ENCODE measurements around the gene PPARG. TPM values are rescaled to one million over a fixed set of nuclear protein-coding genes. Genes with fewer than 3 reads are reported as not detected.

PPARG gene
- total and polyA plus RNA-seq, 2 experiments from 2014 or later = 0.15 to 0.42 TPM

- TF ChIP-seq REST (IDR thresholded peaks at IDR 0.05; ENCODE audit: unreplicated experiment) (no peak), ZNF331 (CRISPR knock-in tag; IDR thresholded peaks at IDR 0.05; ENCODE audit: low read depth) (no peak), EZH2phosphoT487 (IDR thresholded peaks at IDR 0.05; ENCODE audit: unreplicated experiment) (no peak), POLR2AphosphoS5 (IDR thresholded peaks at IDR 0.05; ENCODE audit: low read depth) (no peak), STAT1 (IDR thresholded peaks at IDR 0.05; ENCODE audit: unreplicated experiment) (no peak), EZH2 (IDR thresholded peaks at IDR 0.05; ENCODE audit: low read depth, unreplicated experiment) (no peak), CTCF (conservative IDR thresholded peaks at IDR 0.05; ENCODE audit: low read depth in 2 of 2) (no peak), CREB1 (CRISPR knock-in tag; IDR thresholded peaks at IDR 0.05; ENCODE audit: low read depth) (no peak)
- TF ChIP-seq, protein P1, sequence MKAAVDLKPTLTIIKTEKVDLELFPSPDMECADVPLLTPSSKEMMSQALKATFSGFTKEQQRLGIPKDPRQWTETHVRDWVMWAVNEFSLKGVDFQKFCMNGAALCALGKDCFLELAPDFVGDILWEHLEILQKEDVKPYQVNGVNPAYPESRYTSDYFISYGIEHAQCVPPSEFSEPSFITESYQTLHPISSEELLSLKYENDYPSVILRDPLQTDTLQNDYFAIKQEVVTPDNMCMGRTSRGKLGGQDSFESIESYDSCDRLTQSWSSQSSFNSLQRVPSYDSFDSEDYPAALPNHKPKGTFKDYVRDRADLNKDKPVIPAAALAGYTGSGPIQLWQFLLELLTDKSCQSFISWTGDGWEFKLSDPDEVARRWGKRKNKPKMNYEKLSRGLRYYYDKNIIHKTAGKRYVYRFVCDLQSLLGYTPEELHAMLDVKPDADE (IDR thresholded peaks at IDR 0.05) = no peak
Observed at GRCh38 chr3:12451481-12451880, 162.6 kb downstream of the PPARG start (continued).

GRCh38 chr3:12451960-12452359 lies 163.1 kb downstream of the PPARG start:
- Histone ChIP-seq H4K20me1 (replicated peaks; ENCODE audit: insufficient read depth) (no peaks in the 10 kb centered on the region), H3K4me1 (ENCODE audit: insufficient read depth) (no peaks in the 10 kb centered on the region), H3K36me3 (ENCODE audit: insufficient read depth) (no peaks in the 10 kb centered on the region), H2AFZ (no peak overlapping the region), H3F3A (replicated peaks; ENCODE audit: low read depth) (no peaks in the 10 kb centered on the region), H3K4me3 (no peak overlapping the region), H3K9me2 (ENCODE audit: insufficient read depth) (0 out of 2 replicates have a peak, but pooled peaks cover 4% of the 10 kb centered on the region), H3K27me3 (ENCODE audit: insufficient read depth) (no peaks in the 10 kb centered on the region), H3K4me2 (no peak overlapping the region), H3K79me2 (replicated peaks; ENCODE audit: insufficient read depth) (no peaks in the 10 kb centered on the region), H3K27ac (ENCODE audit: low read depth) (no peak overlapping the region)
- Mint-ChIP-seq H3K27ac (no peak overlapping the region), H3K4me1 (no peaks in the 10 kb centered on the region), H3K36me3 (ENCODE audit: low read depth) (no peaks in the 10 kb centered on the region), H3K9me3 (no peaks in the 10 kb centered on the region), H3K4me3 (no peak overlapping the region), H3K27me3 (ENCODE audit: insufficient read depth, low read depth, poor library complexity) (peaks cover 3% of the 10 kb centered on the region)
- DNase-seq (ENCODE audit: low spot score) = no peak
- no peak for ATAC-seq
- TF ChIP-seq REST (IDR thresholded peaks at IDR 0.05; ENCODE audit: unreplicated experiment) (no peak), JUNB (IDR thresholded peaks at IDR 0.05; ENCODE audit: unreplicated experiment) (no peak)
- TF ChIP-seq, protein P1 (IDR thresholded peaks at IDR 0.05) = no peak
